WI38 (cell line): ENCODE data around the gene CD4.

Experiments used
- H3K4me3 ChIP-seq: 2 replicates; pipeline ENCODE4 v1.5.1; 2011; ENCODE audit warnings: low read depth, mild to moderate bottlenecking, control low read depth, low read length
- TF ChIP-seq, protein P1 (sequence below): IDR thresholded peaks from 2 replicates; pipeline ENCODE4 v1.5.1; 2012; ENCODE audit warnings: low read depth, mild to moderate bottlenecking, control low read depth, low read length

CD4 gene

GRCh38 chr12:6809056-6809455 lies 19.7 kb downstream of the CD4 start:
- H3K4me3 ChIP-seq = no peak overlapping the region
- TF ChIP-seq, protein P1, sequence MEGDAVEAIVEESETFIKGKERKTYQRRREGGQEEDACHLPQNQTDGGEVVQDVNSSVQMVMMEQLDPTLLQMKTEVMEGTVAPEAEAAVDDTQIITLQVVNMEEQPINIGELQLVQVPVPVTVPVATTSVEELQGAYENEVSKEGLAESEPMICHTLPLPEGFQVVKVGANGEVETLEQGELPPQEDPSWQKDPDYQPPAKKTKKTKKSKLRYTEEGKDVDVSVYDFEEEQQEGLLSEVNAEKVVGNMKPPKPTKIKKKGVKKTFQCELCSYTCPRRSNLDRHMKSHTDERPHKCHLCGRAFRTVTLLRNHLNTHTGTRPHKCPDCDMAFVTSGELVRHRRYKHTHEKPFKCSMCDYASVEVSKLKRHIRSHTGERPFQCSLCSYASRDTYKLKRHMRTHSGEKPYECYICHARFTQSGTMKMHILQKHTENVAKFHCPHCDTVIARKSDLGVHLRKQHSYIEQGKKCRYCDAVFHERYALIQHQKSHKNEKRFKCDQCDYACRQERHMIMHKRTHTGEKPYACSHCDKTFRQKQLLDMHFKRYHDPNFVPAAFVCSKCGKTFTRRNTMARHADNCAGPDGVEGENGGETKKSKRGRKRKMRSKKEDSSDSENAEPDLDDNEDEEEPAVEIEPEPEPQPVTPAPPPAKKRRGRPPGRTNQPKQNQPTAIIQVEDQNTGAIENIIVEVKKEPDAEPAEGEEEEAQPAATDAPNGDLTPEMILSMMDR = no peak

DNA sequence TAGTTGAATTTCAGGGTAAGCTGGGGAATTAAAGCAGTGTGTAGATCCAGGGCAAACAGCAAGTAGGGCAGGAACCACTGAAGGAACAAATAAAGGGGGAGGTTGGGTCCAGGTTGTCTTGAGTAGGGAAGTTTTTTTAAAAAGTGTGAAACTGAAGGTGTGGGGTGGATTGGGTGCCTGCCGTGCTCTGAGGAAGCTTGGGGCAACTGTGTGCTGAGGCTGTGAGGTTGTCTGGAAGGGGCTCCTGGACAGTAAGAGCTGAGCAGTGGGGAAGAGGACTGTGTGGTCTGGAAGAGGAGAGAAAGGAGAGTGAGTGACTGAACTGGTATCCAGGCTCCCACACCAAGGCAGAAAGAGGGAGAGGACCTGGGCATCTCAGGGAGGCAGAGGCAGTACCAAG lies 21.4 kb downstream of the CD4 start:
- H3K4me3 ChIP-seq = no peak overlapping the region
- TF ChIP-seq, protein P1 = no peak

DNA sequence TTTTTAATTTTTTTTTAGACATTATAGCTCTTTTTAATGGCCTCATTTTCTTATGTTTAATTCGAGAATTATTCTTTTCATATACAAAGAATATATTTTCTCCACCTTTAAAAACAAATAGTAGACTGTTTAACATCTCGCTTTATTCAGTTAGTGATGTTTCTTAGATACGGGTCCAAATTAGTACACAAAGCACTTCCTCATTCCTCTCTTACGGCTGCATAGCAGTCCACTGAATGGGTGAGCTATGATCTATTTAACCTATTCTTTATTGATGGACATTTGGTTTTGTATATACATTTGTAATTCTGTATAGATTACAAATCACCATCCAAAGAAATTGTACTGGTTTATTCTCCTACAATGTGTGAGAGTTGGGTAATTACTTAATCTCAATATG lies 24.0 kb downstream of the CD4 start:
- H3K4me3 ChIP-seq = no peak overlapping the region
- TF ChIP-seq, protein P1 = no peak

DNA sequence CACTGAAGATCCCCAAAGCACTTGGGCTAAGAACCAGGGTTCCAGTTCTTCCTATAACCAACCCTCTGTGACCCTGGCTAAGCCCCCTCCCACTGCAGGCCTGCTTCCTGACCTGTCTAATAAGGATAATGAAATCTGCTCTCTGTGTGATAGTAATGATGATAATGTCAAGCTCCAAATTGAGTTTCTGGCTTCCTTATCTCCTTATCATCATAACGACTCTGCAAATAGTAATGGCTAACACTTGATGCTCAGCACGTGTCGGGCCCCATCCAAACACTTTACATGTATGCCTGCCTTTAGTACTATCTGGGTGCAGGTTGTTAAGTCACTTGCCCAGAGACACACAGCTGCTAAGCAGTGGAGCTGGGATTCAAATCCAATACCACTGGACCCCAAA lies 27.3 kb downstream of the CD4 start:
- TF ChIP-seq, protein P1 = no peak
- no peak overlapping the region for H3K4me3 ChIP-seq

- TF ChIP-seq, protein P1 = no peak
- H3K4me3 ChIP-seq = no peak overlapping the region
Observed at GRCh38 chr12:6817098-6817497, 27.8 kb downstream of the CD4 start.

DNA sequence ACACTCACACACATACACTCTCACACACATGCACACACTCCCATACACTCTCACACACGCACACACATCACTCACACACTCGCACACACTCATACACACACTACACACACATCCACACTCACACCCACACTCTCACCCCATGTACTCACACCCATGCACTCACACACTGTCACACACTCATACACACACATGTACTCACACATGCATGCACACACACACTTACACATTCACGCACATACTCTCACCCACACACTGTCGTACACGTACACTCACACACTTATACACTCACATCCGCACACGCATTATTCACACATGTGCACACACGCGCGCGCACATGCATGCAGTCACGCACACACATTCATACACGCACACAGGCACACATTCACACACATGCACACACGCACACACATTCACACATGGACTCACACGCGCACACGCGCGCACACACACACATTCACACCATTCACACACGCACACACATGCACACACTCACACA lies 28.4 kb downstream of the CD4 start:
- H3K4me3 ChIP-seq = no peak overlapping the region
- TF ChIP-seq, protein P1 = no peak

DNA sequence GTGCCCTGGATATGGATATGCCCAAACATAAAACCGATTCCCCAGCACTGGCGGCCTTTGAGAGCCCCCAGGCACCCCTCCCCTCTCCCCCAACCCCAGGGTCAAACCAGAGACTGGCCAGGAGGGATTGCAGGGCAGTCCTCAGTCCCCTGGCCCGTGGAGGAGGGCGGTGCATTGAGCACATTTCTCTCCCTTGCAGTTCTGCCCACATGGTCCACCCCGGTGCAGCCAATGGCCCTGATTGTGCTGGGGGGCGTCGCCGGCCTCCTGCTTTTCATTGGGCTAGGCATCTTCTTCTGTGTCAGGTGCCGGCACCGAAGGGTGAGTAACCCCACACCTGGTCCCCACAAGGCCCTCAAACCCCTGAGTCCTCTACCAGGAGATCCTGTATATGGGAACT lies 28.9 kb downstream of the CD4 start:
- TF ChIP-seq, protein P1 = no peak
- no peak overlapping the region for H3K4me3 ChIP-seq
